ENCODE measurements around the gene IFT27.
"Not testable (repeated sequence)": the region's sequence is repeated elsewhere in the genome, so short reads cannot be mapped to it uniquely, and the experiment has no call there.

IFT27 gene

GRCh38 chr22:36756746-36757655 lies 18.9 kb downstream of the IFT27 start:
- no peak for TF ChIP-seq CTCF (IDR thresholded peaks at IDR 0.05; ENCODE audit: control insufficient read depth, extremely low read depth, insufficient read depth)
- no peak overlapping the region for H3K4me3 ChIP-seq (ENCODE audit: low read depth, low read length)
- DNase-seq (ENCODE audit: low read depth), result no peak

GRCh38 chr22:36756031-36756430 lies 19.9 kb downstream of the IFT27 start:
- TF ChIP-seq CTCF (IDR thresholded peaks at IDR 0.05; ENCODE audit: control insufficient read depth, extremely low read depth, insufficient read depth), result no peak
- no peak for DNase-seq (ENCODE audit: low read depth)
- no peak overlapping the region for H3K4me3 ChIP-seq (ENCODE audit: low read depth, low read length)

DNA sequence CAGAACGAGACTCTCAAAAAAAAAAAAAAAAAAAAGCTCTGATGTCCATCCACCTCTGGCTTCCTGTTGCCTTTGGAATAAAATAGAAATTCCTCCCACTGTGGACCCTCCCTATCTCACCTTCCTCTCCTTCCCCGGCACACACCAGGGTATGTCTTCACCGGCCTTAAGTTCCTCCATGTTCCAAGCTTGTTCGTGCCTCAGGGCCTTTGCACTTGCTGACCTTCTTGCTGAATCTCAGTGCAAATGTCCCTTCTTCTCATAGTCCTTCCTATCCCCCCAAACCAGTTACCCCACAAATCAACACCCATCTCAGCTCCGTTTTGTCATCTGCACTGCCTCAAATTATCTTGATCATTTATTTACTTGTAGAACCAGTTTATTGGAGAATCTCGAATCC lies 20.6 kb downstream of the IFT27 start:
- DNase-seq (ENCODE audit: low read depth), result no peak
- no peak for TF ChIP-seq CTCF (IDR thresholded peaks at IDR 0.05; ENCODE audit: control insufficient read depth, extremely low read depth, insufficient read depth)
- no peak overlapping the region for H3K4me3 ChIP-seq (ENCODE audit: low read depth, low read length)

DNA sequence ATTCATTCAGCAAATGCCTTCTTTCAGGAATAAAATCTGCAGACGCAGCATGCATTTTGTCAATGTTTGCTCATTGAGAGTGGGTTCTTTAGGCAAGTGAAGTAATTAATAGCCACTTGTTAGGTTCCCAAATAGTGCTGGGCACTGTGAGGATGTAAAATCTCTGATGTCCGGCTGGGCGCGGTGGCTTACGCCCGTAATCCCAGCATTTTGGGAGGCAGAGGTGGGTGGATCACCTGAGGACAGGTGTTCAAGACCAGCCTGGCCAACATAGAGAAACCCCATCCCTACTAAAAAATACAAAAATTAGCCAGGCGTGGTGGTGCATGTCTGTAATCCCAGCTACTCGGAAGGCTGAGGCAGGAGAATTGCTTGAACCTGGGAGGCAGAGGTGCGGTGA lies 21.0 kb downstream of the IFT27 start:
- not testable (repeated sequence) for DNase-seq (ENCODE audit: low read depth)

DNA sequence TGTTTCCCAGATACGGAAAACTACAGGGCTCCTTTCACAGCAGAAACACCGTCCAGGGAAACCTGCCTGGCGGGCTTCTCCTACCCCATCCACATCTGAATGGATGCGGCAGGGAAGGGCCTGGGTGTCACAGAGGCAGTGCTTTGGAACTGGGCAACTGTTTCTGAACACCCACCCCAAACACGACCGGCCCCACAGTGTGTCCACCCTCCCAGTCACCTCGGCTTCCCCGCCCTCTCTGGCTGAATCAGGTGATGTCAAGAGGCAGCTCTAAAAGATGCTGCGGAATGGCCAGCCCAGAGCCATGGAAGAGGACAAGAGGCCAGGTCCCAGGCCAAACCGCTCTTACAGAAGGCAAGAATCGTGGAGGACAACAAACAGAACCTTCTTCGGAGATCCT lies 22.0 kb downstream of the IFT27 start:
- no peak for TF ChIP-seq CTCF (IDR thresholded peaks at IDR 0.05; ENCODE audit: control insufficient read depth, extremely low read depth, insufficient read depth)
- no peak for DNase-seq (ENCODE audit: low read depth)
- H3K4me3 ChIP-seq (ENCODE audit: low read depth, low read length), result no peak overlapping the region

More for the DNA sequence above, 21.0 kb downstream of the IFT27 start:
- H3K4me3 ChIP-seq (ENCODE audit: low read depth, low read length), result not testable (repeated sequence)

- TF ChIP-seq CTCF (IDR thresholded peaks at IDR 0.05; ENCODE audit: control insufficient read depth, extremely low read depth, insufficient read depth), result no peak
- DNase-seq (ENCODE audit: low read depth), result no peak
Observed at GRCh38 chr22:36753120-36753802, 22.7 kb downstream of the IFT27 start.

GRCh38 chr22:36746375-36746970 lies 29.4 kb downstream of the IFT27 start:
- no peak for TF ChIP-seq CTCF (IDR thresholded peaks at IDR 0.05; ENCODE audit: control insufficient read depth, extremely low read depth, insufficient read depth)
- no peak overlapping the region for H3K4me3 ChIP-seq (ENCODE audit: low read depth, low read length)
- DNase-seq (ENCODE audit: low read depth), result no peak

More at GRCh38 chr22:36753120-36753802, 22.7 kb downstream of the IFT27 start:
- H3K4me3 ChIP-seq (ENCODE audit: low read depth, low read length), result no peak overlapping the region

Measured in LNCaP clone FGC (cell line).